GM15510 (cell line): ENCODE measurements around the gene KCNJ5.

Experiments
- POLR2A ChIP-seq: IDR thresholded peaks from 3 replicates; pipeline ENCODE4 v1.6.1; 2011; ENCODE audit warnings: borderline replicate concordance; ENCODE audit not compliant: insufficient read length; ENCODE audit errors: extremely low read depth

Gene KCNJ5

GRCh38 chr11:128909438-128910125 lies 18.4 kb downstream of the KCNJ5 start:
- TF ChIP-seq POLR2A, result no peak

GRCh38 chr11:128910576-128910975 lies 19.4 kb downstream of the KCNJ5 start:
- TF ChIP-seq POLR2A, result no peak

- TF ChIP-seq POLR2A, result no peak
These were observed 20.1 kb downstream of the KCNJ5 start for GRCh38 chr11:128911239-128911638.

- TF ChIP-seq POLR2A, result no peak
These were observed 20.5 kb downstream of the KCNJ5 start for GRCh38 chr11:128911701-128912100.

- TF ChIP-seq POLR2A, result no peak
These were observed 22.6 kb downstream of the KCNJ5 start for GRCh38 chr11:128913806-128914205.

GRCh38 chr11:128914216-128915148 lies 23.3 kb downstream of the KCNJ5 start:
- no peak for TF ChIP-seq POLR2A

GRCh38 chr11:128915149-128915521 lies 24.0 kb downstream of the KCNJ5 start:
- TF ChIP-seq POLR2A, result no peak

- no peak for TF ChIP-seq POLR2A
These were observed 24.9 kb downstream of the KCNJ5 start for GRCh38 chr11:128916037-128916572.

- no peak for TF ChIP-seq POLR2A
These were observed 25.5 kb downstream of the KCNJ5 start for GRCh38 chr11:128916681-128917080.

- no peak for TF ChIP-seq POLR2A
These were observed 26.1 kb downstream of the KCNJ5 start for GRCh38 chr11:128917144-128917724.

- TF ChIP-seq POLR2A, result no peak
These were observed 28.1 kb downstream of the KCNJ5 start for GRCh38 chr11:128919216-128919615.

- TF ChIP-seq POLR2A, result no peak
These were observed 29.5 kb downstream of the KCNJ5 start for GRCh38 chr11:128920666-128921065.

- no peak for TF ChIP-seq POLR2A
These were observed 30.6 kb downstream of the KCNJ5 start for GRCh38 chr11:128921793-128922192.

- no peak for TF ChIP-seq POLR2A
These were observed 32.9 kb downstream of the KCNJ5 start for GRCh38 chr11:128924104-128924503.
